Activated gamma-delta T cell treated with anti-CD3 and anti-CD28 coated beads, Interleukin-2, amount 50 U/mL, for 16 hours (primary cell): ENCODE measurements around the gene EXOC6B.
"Not testable (repeated sequence)": the region's sequence is repeated elsewhere in the genome, so short reads cannot be mapped to it uniquely, and the experiment has no call there.

Experiments used
- DNase-seq: peaks from one replicate; pipeline ENCODE4 v3.0.0-alpha.2; 2020; ENCODE audit warnings: low read depth

Gene EXOC6B

GRCh38 chr2:72438364-72438763 is 387.5 kb downstream of the EXOC6B start:
- no peak for DNase-seq

- no peak for DNase-seq
These were observed 394.1 kb downstream of the EXOC6B start for GRCh38 chr2:72431737-72432136.

- DNase-seq: no peak
These were observed 398.6 kb downstream of the EXOC6B start for GRCh38 chr2:72427022-72427861.

- no peak for DNase-seq
These were observed 399.8 kb downstream of the EXOC6B start for GRCh38 chr2:72425996-72426395.

GRCh38 chr2:72423756-72424155 is 402.1 kb downstream of the EXOC6B start:
- no peak for DNase-seq

- not testable (repeated sequence) for DNase-seq
These were observed 404.0 kb downstream of the EXOC6B start for GRCh38 chr2:72421771-72422379.

- DNase-seq: no peak
These were observed 409.9 kb downstream of the EXOC6B start for GRCh38 chr2:72415781-72416475.

- DNase-seq: no peak
These were observed 410.6 kb downstream of the EXOC6B start for GRCh38 chr2:72415241-72415661.

- no peak for DNase-seq
These were observed 411.6 kb downstream of the EXOC6B start for GRCh38 chr2:72414137-72414760.

- DNase-seq: no peak
These were observed 412.1 kb downstream of the EXOC6B start for GRCh38 chr2:72413716-72414115.

- no peak for DNase-seq
These were observed 413.6 kb downstream of the EXOC6B start for GRCh38 chr2:72412214-72412613.

- no peak for DNase-seq
These were observed 426.0 kb downstream of the EXOC6B start for GRCh38 chr2:72399879-72400278.

- no peak for DNase-seq
These were observed 430.7 kb downstream of the EXOC6B start for GRCh38 chr2:72395096-72395495.

- no peak for DNase-seq
These were observed 431.2 kb downstream of the EXOC6B start for GRCh38 chr2:72394541-72395070.

GRCh38 chr2:72389447-72389846 is 436.4 kb downstream of the EXOC6B start:
- no peak for DNase-seq

- DNase-seq: no peak
These were observed 437.6 kb downstream of the EXOC6B start for GRCh38 chr2:72388263-72388662.

- DNase-seq: no peak
These were observed 439.5 kb downstream of the EXOC6B start for GRCh38 chr2:72386288-72386687.

- no peak for DNase-seq
These were observed 447.0 kb downstream of the EXOC6B start for GRCh38 chr2:72378753-72379348.

GRCh38 chr2:72367530-72368225 is 458.2 kb downstream of the EXOC6B start:
- DNase-seq: no peak

- DNase-seq: no peak
These were observed 462.4 kb downstream of the EXOC6B start for GRCh38 chr2:72363406-72363805.

GRCh38 chr2:72362733-72363132 is 463.1 kb downstream of the EXOC6B start:
- DNase-seq: no peak
